Ovary (tissue), 9 donors: ENCODE data around the gene VPS13A. TPM values are rescaled to one million over a fixed set of nuclear protein-coding genes. Genes with fewer than 3 reads are reported as not detected.

Source experiments
- DNase-seq, 5 donors: peaks; one replicate each; pipeline ENCODE4 v3.0.0-alpha.2; 2019 to 2020
- H3K27ac ChIP-seq, 2 donors: fragments of 200-600 bp; one replicate each; pipeline versions ENCODE4 v1.5.1 to v1.8.0; 2019 to 2022
- H3K27me3 ChIP-seq: fragments of 200-600 bp; one replicate; pipeline ENCODE4 v1.8.0; 2022
- H3K36me3 ChIP-seq: fragments of 200-600 bp; sonication (generic); one replicate; pipeline ENCODE4 v1.5.1; 2019
- H3K4me1 ChIP-seq: one replicate; pipeline ENCODE4 v1.8.1; 2013; ENCODE audit warnings: mild to moderate bottlenecking, moderate library complexity; ENCODE audit not compliant: insufficient read depth
- H3K4me3 ChIP-seq: fragments of 200-600 bp; sonication (generic); one replicate; pipeline ENCODE4 v1.5.1; 2017
- H3K9me3 ChIP-seq, 2 donors: fragments of 200-600 bp in 1 of 2; sonication (generic) in 1 of 2; one replicate each; pipeline versions ENCODE4 v1.5.1 to v1.8.1; 2013 to 2019; ENCODE audit warnings: mild to moderate bottlenecking in 1 of 2, moderate library complexity in 1 of 2
- CTCF ChIP-seq, 3 donors: fragments of 450-650 bp in 2 of 3; fragments of 200-600 bp in 1 of 3; IDR thresholded peaks; one replicate each; pipeline versions ENCODE4 v1.5.1 to v1.8.0; 2016 to 2022; ENCODE audit warnings: antibody characterized with exemption in 3 of 3, mild to moderate bottlenecking in 1 of 3
- EP300 ChIP-seq: sonication (generic); formaldehyde crosslinking; IDR thresholded peaks from one replicate; pipeline ENCODE4 v1.6.1; 2017; ENCODE audit warnings: antibody characterized with exemption
- POLR2A ChIP-seq: fragments of 450-650 bp; IDR thresholded peaks from one replicate; pipeline ENCODE4 v1.6.1; 2017; ENCODE audit warnings: antibody characterized with exemption, mild to moderate bottlenecking, moderate library complexity
- WGBS, 3 donors: extraction: QIAGEN DNeasy Blood & Tissue Kit in 1 of 3; methylation state at CpG; one replicate each; pipeline versions ENCODE4 v1.1.5 to v1.1.7; 2013 to 2017; 5-methylcytosine and 5-hydroxymethylcytosine counted together
- intact Hi-C, 4 donors: fragments of 100-400 bp; cut with DNase I; formaldehyde crosslinking; loops; one replicate each; pipeline versions ENCODE4 v1.11.0 to v1.15.1; 2022 to 2023
- polyA plus RNA-seq, 2 donors: library from polyadenylated mRNA; stranded (reverse); fragments of 200-250 nt in 1 of 2; fragments of 350-450 nt in 1 of 2; fragmentation: Illumina TruSeq in 1 of 2; extraction: RNeasy Lipid Tissue Mini Kit (QIAGEN cat#74804) in 1 of 2; gene quantifications; one replicate each; pipeline ENCODE4 v1.2.3, GENCODE V29; 2013 to 2014
- total RNA-seq, 7 donors: library from RNA; depleted of rRNA in 2 of 7; stranded (reverse); fragments of >200 nt in 2 of 7; fragmentation: NEBNext Ultra II Directional in 3 of 7; extraction: Animal tissue kit (Norgen Biotek cat#: 25700) in 3 of 7; gene quantifications; one replicate each; pipeline versions ENCODE4 v1.1.0 to v1.2.4, GENCODE V29; 2016 to 2023
- donor health status: DM: no; HTN: no; CAD: no; lungs with moderate emphysema.
- donor health status: DM: no; HTN: no; CAD: no.
- donor health status: Bipolar disorder and iron deficiency.
- donor health status: DM: yes; HTN: yes; CAD: no.
- donor health status: DM: no; HTN: no; CAD: no.
- donor health status: DM: yes; HTN: yes; CAD: no.

The VPS13A gene
- total and polyA plus RNA-seq, 9 donors, result 3.5 to 46.6 (median 13.5) TPM

GRCh38 chr9:77271023-77271690, 93.8 kb downstream of the VPS13A start:
- intact Hi-C loops, result no loop called here
- no peaks in the 10 kb centered on the region for H3K27me3 ChIP-seq
- TF ChIP-seq CTCF (IDR thresholded peaks at IDR 0.05) (no peak), POLR2A (no peak), EP300 (no peak)
- H3K9me3 ChIP-seq, result no peaks in the 10 kb centered on the region
- 85 to 92% (median 90%) methylated on average over 1 of the region's 1 CpG for WGBS, 3 donors
- no peaks in the 10 kb centered on the region for H3K4me1 ChIP-seq
- no peak for DNase-seq
- H3K36me3 ChIP-seq, result no peaks in the 10 kb centered on the region
- H3K4me3 ChIP-seq, result no peak overlapping the region
- H3K27ac ChIP-seq, result no peak overlapping the region

GRCh38 chr9:77276799-77277198, 99.5 kb downstream of the VPS13A start:
- H3K4me1 ChIP-seq, result no peaks in the 10 kb centered on the region
- TF ChIP-seq CTCF (IDR thresholded peaks at IDR 0.05) (no peak), POLR2A (no peak), EP300 (no peak)
- H3K9me3 ChIP-seq, result no peaks in the 10 kb centered on the region
- no peak overlapping the region for H3K27ac ChIP-seq
- 76 to 96% (median 96%) methylated on average over 3 of the region's 3 CpGs for WGBS, 3 donors
- H3K36me3 ChIP-seq, result no peaks in the 10 kb centered on the region
- intact Hi-C loops, result no loop called here
- no peaks in the 10 kb centered on the region for H3K27me3 ChIP-seq
- no peak overlapping the region for H3K4me3 ChIP-seq
- DNase-seq, result no peak

GRCh38 chr9:77277719-77278118, 100.4 kb downstream of the VPS13A start:
- Histone ChIP-seq H3K9me3 (no peaks in the 10 kb centered on the region), H3K36me3 (no peaks in the 10 kb centered on the region), H3K27me3 (no peaks in the 10 kb centered on the region), H3K27ac (no peak overlapping the region), H3K4me1 (no peaks in the 10 kb centered on the region), H3K4me3 (no peak overlapping the region)
- no peak for TF ChIP-seq CTCF (IDR thresholded peaks at IDR 0.05)
- no peak for TF ChIP-seq POLR2A
- TF ChIP-seq EP300, result no peak
- intact Hi-C loops, result no loop called here
- DNase-seq, result no peak
- 90 to 93% (median 91%) methylated on average over 3 of the region's 3 CpGs for WGBS, 3 donors

- Histone ChIP-seq H3K27ac (no peak overlapping the region), H3K27me3 (no peaks in the 10 kb centered on the region), H3K9me3 (no peaks in the 10 kb centered on the region), H3K4me1 (no peaks in the 10 kb centered on the region), H3K36me3 (no peaks in the 10 kb centered on the region), H3K4me3 (no peak overlapping the region)
- 69 to 85% (median 83%) methylated on average over 2 of the region's 2 CpGs for WGBS, 3 donors
- TF ChIP-seq CTCF (IDR thresholded peaks at IDR 0.05) (no peak), EP300 (no peak), POLR2A (no peak)
- intact Hi-C loops, result no loop called here
- DNase-seq, result no peak
Measured at GRCh38 chr9:77283991-77284390, 106.7 kb downstream of the VPS13A start.
